OCI-LY7 (cell line): ENCODE results near the gene MIAT. TPM values are rescaled to one million over a fixed set of nuclear protein-coding genes. Genes with fewer than 3 reads are reported as not detected.
"Not testable (repeated sequence)": the region's sequence is repeated elsewhere in the genome, so short reads cannot be mapped to it uniquely, and the experiment has no call there.

Experiments used
- BruUV-seq: library from RNA; stranded (reverse); fragments of 400-500 nt; replicated peaks from 2 replicates; lab custom pipeline; 2021; lab: Mats Ljungman, UMichigan
- CTCF ChIA-PET: fragments of 300-600 bp; sonication (Branson Sonifier 250); formaldehyde crosslinking; loops from one replicate; lab custom pipeline; 2022; ENCODE audit warnings: antibody characterized with exemption; ENCODE audit not compliant: unreplicated experiment; lab: Charles Lee
- POLR2A ChIA-PET: fragments of 300-600 bp; sonication (Branson Sonifier 250); formaldehyde crosslinking; loops from one replicate; lab custom pipeline; 2022; ENCODE audit warnings: antibody characterized with exemption; lab: Charles Lee
- DNase-seq: peaks from one replicate; pipeline ENCODE4 v3.0.0-alpha.2; 2015; ENCODE audit warnings: low spot score
- H2AFZ ChIP-seq: fragments of 200-600 bp; sonication (generic), shearing (Covaris generic); 2 replicates; pipeline ENCODE4 v1.6.1; 2014; ENCODE audit warnings: mild to moderate bottlenecking, antibody characterized with exemption, low read length, moderate library complexity
- H3K27ac ChIP-seq: fragments of 200-600 bp; sonication (generic); 2 replicates; pipeline ENCODE4 v1.5.1; 2014; ENCODE audit warnings: mixed run types, low read depth, mild to moderate bottlenecking, moderate library complexity, low read length, inconsistent platforms; ENCODE audit not compliant: poor library complexity, severe bottlenecking
- H3K36me3 ChIP-seq: fragments of 200-600 bp; sonication (generic); 2 replicates; pipeline ENCODE4 v1.6.1; 2014; ENCODE audit warnings: mild to moderate bottlenecking, antibody characterized with exemption, low read length, moderate library complexity, mixed read lengths; ENCODE audit not compliant: insufficient read depth
- H3K4me1 ChIP-seq: fragments of 200-600 bp; sonication (generic); 2 replicates; pipeline ENCODE4 v1.5.1; 2014; ENCODE audit warnings: mild to moderate bottlenecking, low read length; ENCODE audit not compliant: insufficient read depth, poor library complexity, severe bottlenecking
- H3K4me2 ChIP-seq: fragments of 200-600 bp; sonication (generic); 2 replicates; pipeline ENCODE4 v1.6.1; 2014; ENCODE audit warnings: mild to moderate bottlenecking, low read length
- H3K4me3 ChIP-seq: fragments of 200-600 bp; sonication (generic); 2 replicates; pipeline ENCODE4 v1.5.1; 2014; ENCODE audit warnings: mild to moderate bottlenecking, low read depth, low read length; ENCODE audit not compliant: poor library complexity, severe bottlenecking
- H3K79me2 ChIP-seq: fragments of 200-600 bp; sonication (generic); 2 replicates; pipeline ENCODE4 v1.6.1; 2016; ENCODE audit warnings: low read depth, mild to moderate bottlenecking, low read length, moderate library complexity, mixed read lengths; ENCODE audit not compliant: insufficient read depth
- H3K9me2 ChIP-seq: fragments of 200-600 bp; sonication (generic); 2 replicates; pipeline ENCODE4 v1.6.1; 2016; ENCODE audit warnings: mild to moderate bottlenecking, low read length, mixed read lengths; ENCODE audit not compliant: insufficient read depth
- H3K9me3 ChIP-seq: fragments of 200-600 bp; sonication (generic); 2 replicates; pipeline ENCODE4 v1.6.1; 2014; ENCODE audit warnings: mild to moderate bottlenecking, mixed run types, low read length, mixed read lengths
- H4K20me1 ChIP-seq: fragments of 200-600 bp; sonication (generic); 2 replicates; pipeline ENCODE4 v1.6.1; 2014; ENCODE audit warnings: mild to moderate bottlenecking, antibody characterized with exemption, low read length, moderate library complexity, mixed read lengths; ENCODE audit not compliant: insufficient read depth
- CTCF ChIP-seq: fragments of 200-600 bp; sonication (generic); conservative IDR thresholded peaks from 2 replicates; pipeline ENCODE4 v1.5.1; 2014; ENCODE audit warnings: mild to moderate bottlenecking, antibody characterized with exemption, low read length, moderate library complexity, mixed read lengths
- EZH2phosphoT487 ChIP-seq: fragments of 200-600 bp; sonication (generic); IDR thresholded peaks from 2 replicates; pipeline ENCODE4 v1.6.1; 2018; ENCODE audit warnings: low read depth, borderline replicate concordance, mild to moderate bottlenecking, mixed run types, antibody characterized with exemption, low read length, moderate library complexity, mixed read lengths
- intact Hi-C: fragments of 100-400 bp; cut with micrococcal nuclease; formaldehyde crosslinking; loops from one replicate; pipeline ENCODE4 v1.10.0; 2022; ENCODE audit not compliant: unreplicated experiment
- total RNA-seq, 2 experiments: library from RNA; depleted of rRNA in 1 of 2; stranded (reverse); fragments of >200 nt in 1 of 2; shearing (Covaris generic) in 1 of 2; gene quantifications; 2 replicates each; pipeline ENCODE4 v1.2.3, GENCODE V29; 2014 to 2022

The MIAT gene
- total RNA-seq, 2 experiments from 2014 or later = 4.1 to 8.7 TPM

- no peaks in the 10 kb centered on the region for H3K9me3 ChIP-seq
- no peaks in the 10 kb centered on the region for H3K9me2 ChIP-seq
- H4K20me1 ChIP-seq = no peaks in the 10 kb centered on the region
- BruUV-seq = no TSS peak
- ChIA-PET CTCF (no interaction called here), POLR2A (no interaction called here)
- DNase-seq = no peak
- intact Hi-C loops = no loop called here
- no peaks in the 10 kb centered on the region for H3K36me3 ChIP-seq
- no peaks in the 10 kb centered on the region for H3K79me2 ChIP-seq
- no peak overlapping the region for H3K27ac ChIP-seq
- no peak overlapping the region for H3K4me2 ChIP-seq
- no peak overlapping the region for H3K4me3 ChIP-seq
- H3K4me1 ChIP-seq = peaks cover 54% of the 10 kb centered on the region
- TF ChIP-seq CTCF (no peak), EZH2phosphoT487 (no peak)
- no peak overlapping the region for H2AFZ ChIP-seq
Measured at GRCh38 chr22:26612652-26613051, 44.7 kb upstream of the MIAT start.

DNA sequence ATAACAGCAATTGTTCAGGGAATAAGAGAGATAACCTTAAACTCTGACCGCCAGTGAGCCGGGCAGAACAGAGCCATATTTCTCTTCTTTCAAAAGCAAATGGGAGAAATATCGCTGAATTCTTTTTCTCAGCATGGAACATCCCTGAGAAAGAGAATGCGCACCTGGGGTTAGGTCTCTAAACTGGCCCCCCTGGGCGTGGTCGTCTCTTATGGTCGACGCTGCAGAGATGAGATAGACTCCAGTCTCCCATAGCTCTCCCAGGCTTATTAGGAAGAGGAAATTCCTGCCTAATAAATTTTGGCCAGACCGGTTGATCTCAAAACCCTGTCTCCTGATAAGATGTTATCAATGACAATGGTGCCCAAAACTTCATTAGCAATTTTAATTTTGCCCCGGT lies 43.6 kb upstream of the MIAT start:
- POLR2A ChIA-PET, H2AFZ ChIP-seq, CTCF ChIA-PET, H3K36me3 ChIP-seq, H3K27ac ChIP-seq, H3K4me3 ChIP-seq, DNase-seq, H3K4me2 ChIP-seq, H3K9me3 ChIP-seq, H3K79me2 ChIP-seq, BruUV-seq, H4K20me1 ChIP-seq, intact Hi-C loops, H3K9me2 ChIP-seq: not testable (repeated sequence)
- peaks cover 61% of the 10 kb centered on the region for H3K4me1 ChIP-seq

- POLR2A ChIA-PET = interaction anchor here (0.6 kb wide), 1 partner anchor 35 kb away, joined by 3 read pairs; no protein-coding TSS in a partner anchor
- no TSS peak for BruUV-seq
- DNase-seq = no peak
- no peak overlapping the region; the same call in 1 of the 2 replicates for H3K4me2 ChIP-seq
- H3K79me2 ChIP-seq = no peaks in the 10 kb centered on the region
- CTCF ChIA-PET = no interaction called here
- H3K36me3 ChIP-seq = no peaks in the 10 kb centered on the region
- H3K4me3 ChIP-seq = no peak overlapping the region
- TF ChIP-seq EZH2phosphoT487 (no peak), CTCF (no peak)
- H3K27ac ChIP-seq = no peak overlapping the region
- H2AFZ ChIP-seq = no peak overlapping the region
- intact Hi-C loops = no loop called here
- peaks cover 61% of the 10 kb centered on the region for H3K4me1 ChIP-seq
- H4K20me1 ChIP-seq = no peaks in the 10 kb centered on the region
- H3K9me3 ChIP-seq = no peaks in the 10 kb centered on the region
- no peaks in the 10 kb centered on the region for H3K9me2 ChIP-seq
Measured at GRCh38 chr22:26614322-26614721, 43.1 kb upstream of the MIAT start.
